H1 (cell line): ENCODE measurements around the gene TNIP1.

Source experiments
- BACH1 ChIP-seq: IDR thresholded peaks from 2 replicates; pipeline ENCODE4 v1.6.1; 2012; ENCODE audit warnings: low read length, improper control_type of control experiment
- EGR1 ChIP-seq: IDR thresholded peaks from 2 replicates; pipeline ENCODE4 v1.6.1; 2011; ENCODE audit warnings: low read depth, low read length, borderline replicate concordance
- EZH2 ChIP-seq: fragments of 200-600 bp; sonication (generic); IDR thresholded peaks from 2 replicates; pipeline ENCODE4 v1.7.1; 2012; ENCODE audit warnings: low read depth, mild to moderate bottlenecking, moderate library complexity, low read length, inconsistent platforms; ENCODE audit not compliant: severe bottlenecking
- JUND ChIP-seq: IDR thresholded peaks from 2 replicates; pipeline ENCODE4 v1.6.1; 2011; ENCODE audit warnings: mild to moderate bottlenecking, improper control_type of control experiment, low read length
- POLR2A ChIP-seq, 2 experiments: IDR thresholded peaks; 1 replicate in 1 of 2; 2 replicates in 1 of 2; pipeline ENCODE4 v1.6.1; 2011; ENCODE audit warnings: low read depth in 2 of 2, low read length in 2 of 2, mild to moderate bottlenecking in 2 of 2; ENCODE audit errors: control extremely low read depth in 1 of 2
- RAD21 ChIP-seq, 2 experiments: IDR thresholded peaks in 1 of 2; conservative IDR thresholded peaks in 1 of 2; 2 replicates each; pipeline ENCODE4 v1.6.1; 2011; ENCODE audit warnings: low read depth in 2 of 2, low read length in 2 of 2, improper control_type of control experiment in 1 of 2, inconsistent platforms in 1 of 2, mild to moderate bottlenecking in 1 of 2, moderate library complexity in 1 of 2
- RFX5 ChIP-seq: IDR thresholded peaks from 2 replicates; pipeline ENCODE4 v1.6.1; 2011; ENCODE audit warnings: low read depth, low read length, improper control_type of control experiment, borderline replicate concordance
- SP2 ChIP-seq: IDR thresholded peaks from 2 replicates; pipeline ENCODE4 v1.6.1; 2012; ENCODE audit warnings: mild to moderate bottlenecking, low read length, inconsistent platforms
- TF ChIP-seq, protein P1 (sequence below), 3 experiments: IDR thresholded peaks; 1 replicate in 2 of 3; 2 replicates in 1 of 3; pipeline versions ENCODE4 v1.5.1 to v1.6.1; 2011; ENCODE audit warnings: low read length in 3 of 3, mild to moderate bottlenecking in 3 of 3, inconsistent platforms in 2 of 3, low read depth in 1 of 3, moderate library complexity in 1 of 3; ENCODE audit not compliant: insufficient read depth in 1 of 3; ENCODE audit errors: control extremely low read depth in 1 of 3

DNA sequence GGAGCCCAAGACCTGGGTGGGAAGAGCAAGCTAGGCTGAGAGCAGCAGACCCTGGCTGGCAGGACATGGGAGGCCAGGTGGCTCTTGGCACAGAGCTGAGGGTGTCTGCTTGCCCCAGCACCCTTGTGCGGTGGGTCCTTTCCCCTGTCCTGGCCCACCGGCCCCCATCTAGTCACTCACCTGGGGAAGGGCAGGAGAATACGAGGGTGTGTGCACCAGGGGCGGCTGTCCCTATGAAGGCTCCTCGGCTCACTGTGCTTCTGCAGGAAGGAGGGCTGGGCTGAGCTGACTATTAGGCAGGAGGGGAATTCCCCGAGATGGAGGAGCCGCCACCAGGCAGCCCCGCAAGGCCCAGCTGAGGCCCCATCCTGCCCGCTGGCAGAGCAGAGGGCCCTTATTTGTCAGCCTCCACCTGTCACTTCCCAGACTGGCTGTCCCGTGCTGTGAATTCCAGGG, 6.1 kb upstream of the TNIP1 start:
- TF ChIP-seq, protein P1, sequence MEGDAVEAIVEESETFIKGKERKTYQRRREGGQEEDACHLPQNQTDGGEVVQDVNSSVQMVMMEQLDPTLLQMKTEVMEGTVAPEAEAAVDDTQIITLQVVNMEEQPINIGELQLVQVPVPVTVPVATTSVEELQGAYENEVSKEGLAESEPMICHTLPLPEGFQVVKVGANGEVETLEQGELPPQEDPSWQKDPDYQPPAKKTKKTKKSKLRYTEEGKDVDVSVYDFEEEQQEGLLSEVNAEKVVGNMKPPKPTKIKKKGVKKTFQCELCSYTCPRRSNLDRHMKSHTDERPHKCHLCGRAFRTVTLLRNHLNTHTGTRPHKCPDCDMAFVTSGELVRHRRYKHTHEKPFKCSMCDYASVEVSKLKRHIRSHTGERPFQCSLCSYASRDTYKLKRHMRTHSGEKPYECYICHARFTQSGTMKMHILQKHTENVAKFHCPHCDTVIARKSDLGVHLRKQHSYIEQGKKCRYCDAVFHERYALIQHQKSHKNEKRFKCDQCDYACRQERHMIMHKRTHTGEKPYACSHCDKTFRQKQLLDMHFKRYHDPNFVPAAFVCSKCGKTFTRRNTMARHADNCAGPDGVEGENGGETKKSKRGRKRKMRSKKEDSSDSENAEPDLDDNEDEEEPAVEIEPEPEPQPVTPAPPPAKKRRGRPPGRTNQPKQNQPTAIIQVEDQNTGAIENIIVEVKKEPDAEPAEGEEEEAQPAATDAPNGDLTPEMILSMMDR (IDR thresholded peaks at IDR 0.05; ENCODE audit: control extremely low read depth in 1 of 3, insufficient read depth in 1 of 3, low read depth in 1 of 3, low read length in 3 of 3), result no peak
- TF ChIP-seq POLR2A (IDR thresholded peaks at IDR 0.05; ENCODE audit: control extremely low read depth in 1 of 2, low read depth in 2 of 2, low read length in 2 of 2) (no peak), EZH2 (no peak), SP2 (no peak), RFX5 (no peak), EGR1 (no peak), JUND (no peak), BACH1 (no peak), RAD21 (IDR thresholded peaks at IDR 0.05 in 1 of 2, conservative IDR thresholded peaks at IDR 0.05 in 1 of 2; ENCODE audit: low read depth in 2 of 2, low read length in 2 of 2) (no peak)
